NB4 (cell line): ENCODE results near the gene ZER1.

Experiments
- CTCF ChIP-seq: IDR thresholded peaks from one replicate; pipeline ENCODE4 v1.5.1; 2012; ENCODE audit warnings: low read depth, low read length
- MAX ChIP-seq: IDR thresholded peaks from 2 replicates; pipeline ENCODE4 v1.6.1; 2011; ENCODE audit warnings: low read depth, low read length
- MYC ChIP-seq: IDR thresholded peaks from 2 replicates; pipeline ENCODE4 v1.6.1; 2011; ENCODE audit warnings: low read depth, low read length
- POLR2A ChIP-seq: IDR thresholded peaks from 2 replicates; pipeline ENCODE4 v1.6.1; 2011; ENCODE audit warnings: mild to moderate bottlenecking; ENCODE audit not compliant: insufficient read length; ENCODE audit errors: extremely low read depth

- peak; percentile 91 for TF ChIP-seq POLR2A
- TF ChIP-seq CTCF = no peak
- TF ChIP-seq MAX = peak; percentile 96
- TF ChIP-seq MYC = peak; percentile 71
These were observed 87.2 kb downstream of the ZER1 start for GRCh38 chr9:128684325-128685199.
